NCI-H774 (cell line): ENCODE data around the gene COL11A1.
"Not testable (repeated sequence)": the region's sequence is repeated elsewhere in the genome, so short reads cannot be mapped to it uniquely, and the experiment has no call there.

ENCODE experiments used
- DNase-seq: peaks from one replicate; lab custom pipeline; 2025; lab: John Stamatoyannopoulos, UW

The COL11A1 gene

DNA sequence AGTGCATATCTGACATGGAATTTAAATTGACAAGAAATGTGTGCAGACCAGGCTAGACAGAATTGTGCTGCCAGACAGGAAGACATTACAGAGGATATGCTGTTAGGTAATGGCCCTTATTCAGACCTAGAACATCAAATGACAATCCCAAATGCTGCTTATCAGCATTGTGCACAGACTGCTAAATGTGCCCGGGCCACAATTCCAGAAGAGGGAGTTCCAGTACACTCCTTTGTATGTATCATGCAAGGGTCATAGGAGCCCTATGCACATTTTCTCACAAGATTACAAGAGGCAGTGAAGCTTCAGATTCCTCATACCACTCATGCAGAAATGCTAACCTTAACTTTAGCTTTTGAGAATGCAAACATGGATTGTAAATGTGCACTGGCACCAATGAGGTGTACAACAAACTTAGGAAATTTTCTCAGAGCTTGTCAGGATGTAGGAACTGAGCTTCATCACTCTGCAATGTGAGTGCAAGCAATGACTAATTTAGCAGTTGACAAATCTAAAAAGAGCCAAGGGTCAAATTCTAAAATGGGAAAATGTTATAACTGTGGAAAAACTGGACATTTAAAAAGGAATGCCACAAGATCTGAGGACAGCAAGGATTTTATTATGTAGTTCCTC, 273.5 kb downstream of the COL11A1 start:
- no peak for DNase-seq

DNA sequence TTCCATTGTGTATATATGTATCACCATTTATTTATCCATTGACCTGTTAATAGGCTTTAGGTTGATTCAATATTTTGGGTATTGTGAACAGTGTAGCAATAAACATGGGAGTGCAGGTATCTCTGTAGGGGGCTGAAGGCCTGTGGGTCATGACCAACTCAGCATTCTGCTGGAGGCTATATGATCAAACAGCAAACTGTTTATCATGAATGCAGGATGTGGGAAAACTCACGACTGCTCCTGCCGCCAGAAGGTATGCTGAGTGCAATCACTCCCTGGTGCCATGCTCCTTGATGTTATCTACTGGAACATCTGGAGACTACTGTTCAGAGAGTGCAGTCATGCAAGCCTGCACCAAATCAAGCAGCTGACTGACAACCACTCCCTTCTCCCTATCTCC, 275.2 kb downstream of the COL11A1 start:
- DNase-seq, result no peak

DNA sequence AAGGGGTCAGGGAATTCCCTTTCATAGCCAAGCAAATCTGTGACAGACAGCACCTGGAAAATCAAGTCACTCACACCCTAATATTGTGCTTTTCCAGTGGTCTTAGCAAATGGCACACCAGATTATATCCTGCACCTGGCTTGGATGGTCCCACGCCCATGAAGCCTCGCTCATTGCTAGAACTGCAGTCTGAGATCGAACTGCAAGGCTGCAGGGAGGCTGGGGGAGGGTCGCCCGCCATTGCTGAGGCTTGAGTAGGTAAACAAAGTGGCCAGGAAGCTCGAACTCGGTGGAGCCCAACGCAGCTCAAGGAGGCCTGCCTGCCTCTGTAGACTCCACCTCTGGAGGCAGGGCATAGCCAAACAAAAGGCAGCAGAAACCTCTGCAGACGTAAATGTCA, 281.6 kb downstream of the COL11A1 start:
- DNase-seq, result not testable (repeated sequence)
